A549 (cell line): Measurements from ENCODE around the gene NXN. TPM values are rescaled to one million over a fixed set of nuclear protein-coding genes. Genes with fewer than 3 reads are reported as not detected.

ENCODE experiments used
- ATAC-seq, 2 experiments: fragments of 200-7000 bp in 1 of 2; fragments of >200 bp in 1 of 2; cut with Nextera tagmentation in 1 of 2; cut with Tn5 transposase in 1 of 2; 3 replicates each; pipeline versions ENCODE4 v1.8.0 to v1.9.1; 2018 to 2020; ENCODE audit warnings: mild to moderate bottlenecking in 1 of 2, moderate library complexity in 1 of 2
- CTCF ChIA-PET: fragments of 300-600 bp; sonication (Branson Sonifier 250); formaldehyde crosslinking; extraction: SDS; loops from one replicate; lab custom pipeline; 2021; ENCODE audit warnings: antibody characterized with exemption, inconsistent platforms; lab: Yijun Ruan, JAX
- POLR2A ChIA-PET: fragments of 350-600 bp; formaldehyde crosslinking; extraction: SDS; loops from one replicate; lab custom pipeline; 2021; ENCODE audit warnings: antibody characterized with exemption, inconsistent platforms; lab: Yijun Ruan, JAX
- DNase-seq, 2 experiments: peaks; one replicate each; pipeline versions ENCODE4 v3.0.0 to v3.0.0-alpha.2; 2011 to 2016; ENCODE audit warnings: low read depth in 1 of 2, low spot score in 1 of 2
- FAIRE-seq: peaks from 2 replicates; lab custom pipeline; 2011; peaks lifted over from hg19 to GRCh38; lab: Jason Lieb, UNC
- H3K27ac ChIP-seq, 2 experiments: fragments of >200 bp; sonication (Bioruptor Twin); formaldehyde crosslinking; 3 replicates each; pipeline ENCODE4 v1.5.1; 2016 to 2017
- H3K4me1 ChIP-seq: fragments of >200 bp; sonication (Bioruptor Twin); formaldehyde crosslinking; 3 replicates; pipeline ENCODE4 v1.6.1; 2016
- H3K4me2 ChIP-seq: fragments of >200 bp; sonication (Bioruptor Twin); formaldehyde crosslinking; 3 replicates; pipeline ENCODE4 v1.6.1; 2016
- H3K4me3 ChIP-seq: fragments of >200 bp; sonication (Bioruptor Twin); formaldehyde crosslinking; 3 replicates; pipeline ENCODE4 v1.5.1; 2016
- H3K9me3 ChIP-seq: fragments of >200 bp; sonication (Bioruptor Twin); formaldehyde crosslinking; 3 replicates; pipeline ENCODE4 v1.6.1; 2016
- CEBPB ChIP-seq, 2 experiments: fragments of >200 bp in 1 of 2; sonication (Bioruptor Twin) in 1 of 2; formaldehyde crosslinking in 1 of 2; IDR thresholded peaks; 2 replicates each; pipeline ENCODE4 v1.6.1; 2012 to 2016
- EHF ChIP-seq: fragments of 250-450 bp; sonication (Bioruptor Pico); IDR thresholded peaks from 2 replicates; pipeline ENCODE4 v1.5.0; 2020; ENCODE audit warnings: mild to moderate bottlenecking
- EHMT2 ChIP-seq: fragments of 200-600 bp; sonication (generic); IDR thresholded peaks from 2 replicates; pipeline ENCODE4 v1.6.1; 2016; ENCODE audit warnings: antibody characterized with exemption, low read depth, mild to moderate bottlenecking, moderate library complexity
- EP300 ChIP-seq, 2 experiments: fragments of >200 bp; sonication (Bioruptor Twin); formaldehyde crosslinking; IDR thresholded peaks; 2 replicates in 1 of 2; 3 replicates in 1 of 2; pipeline ENCODE4 v1.6.1; 2016 to 2017
- ESRRA ChIP-seq: fragments of 150-350 bp; IDR thresholded peaks from 2 replicates; pipeline ENCODE4 v1.6.1; 2014; ENCODE audit warnings: mild to moderate bottlenecking, low read length, borderline replicate concordance
- HOXA7 ChIP-seq: fragments of 250-450 bp; sonication (Bioruptor Pico); IDR thresholded peaks from 2 replicates; pipeline ENCODE4 v1.5.0; 2020; ENCODE audit warnings: mild to moderate bottlenecking, moderate library complexity
- JUN ChIP-seq, 2 experiments: fragments of >200 bp; sonication (Bioruptor Twin); formaldehyde crosslinking; IDR thresholded peaks; 2 replicates in 1 of 2; 3 replicates in 1 of 2; pipeline ENCODE4 v1.6.1; 2016 to 2017
- NR3C1 ChIP-seq: fragments of >200 bp; sonication (Bioruptor Twin); formaldehyde crosslinking; IDR thresholded peaks from 3 replicates; pipeline ENCODE4 v1.6.1; 2017
- RARB ChIP-seq: fragments of 250-450 bp; sonication (Bioruptor Pico); IDR thresholded peaks from 2 replicates; pipeline ENCODE4 v1.8.0; 2021; ENCODE audit warnings: mild to moderate bottlenecking, moderate library complexity
- RNF2 ChIP-seq: fragments of 200-600 bp; sonication (generic); IDR thresholded peaks from 2 replicates; pipeline ENCODE4 v1.6.1; 2016; ENCODE audit warnings: low read depth, mild to moderate bottlenecking, antibody characterized with exemption, moderate library complexity, borderline replicate concordance
- ZC3H11A ChIP-seq: fragments of 450-650 bp; IDR thresholded peaks from 2 replicates; pipeline ENCODE4 v1.6.1; 2014; ENCODE audit warnings: antibody characterized with exemption, mild to moderate bottlenecking
- ZFP36 ChIP-seq: fragments of 450-650 bp; IDR thresholded peaks from 2 replicates; pipeline ENCODE4 v1.6.1; 2014; ENCODE audit warnings: borderline replicate concordance; ENCODE audit not compliant: partially characterized antibody
- WGBS: methylation state at CpG from one replicate; pipeline ENCODE4 v1.1.6; 2017; ENCODE audit errors: missing lambda C conversion rate; 5-methylcytosine and 5-hydroxymethylcytosine counted together
- polyA plus RNA-seq, 4 experiments: library from polyadenylated mRNA; depleted of rRNA in 3 of 4; stranded (reverse); fragments of >200 nt; fragmentation: RNase III in 1 of 4; extraction: RNeasy Plus Mini Kit Qiagen cat#74134 plus additional on column Dnase treatment in 1 of 4; gene quantifications; 2 replicates in 3 of 4; 3 replicates in 1 of 4; pipeline ENCODE4 v1.2.3, GENCODE V29; 2011 to 2017
- TF ChIP-seq, protein P1 (sequence below): IDR thresholded peaks from 2 replicates; pipeline ENCODE4 v1.6.1; 2012
- TF ChIP-seq, protein P2 (sequence below): fragments of >200 bp; sonication (Bioruptor Twin); formaldehyde crosslinking; IDR thresholded peaks from 3 replicates; pipeline ENCODE4 v1.6.1; 2016
- TF ChIP-seq, protein P3 (sequence below): fragments of >200 bp; sonication (Bioruptor Twin); formaldehyde crosslinking; IDR thresholded peaks from 2 replicates; pipeline ENCODE4 v1.6.1; 2016
- TF ChIP-seq, protein P4 (sequence below): fragments of 150-350 bp; IDR thresholded peaks from 2 replicates; pipeline ENCODE4 v1.6.1; 2014; ENCODE audit warnings: low read depth, mild to moderate bottlenecking, low read length

NXN gene
- polyA plus RNA-seq, 2 of the 4 experiments (the other 2 are of a cell fraction), result 24.6 to 31.1 TPM

DNA sequence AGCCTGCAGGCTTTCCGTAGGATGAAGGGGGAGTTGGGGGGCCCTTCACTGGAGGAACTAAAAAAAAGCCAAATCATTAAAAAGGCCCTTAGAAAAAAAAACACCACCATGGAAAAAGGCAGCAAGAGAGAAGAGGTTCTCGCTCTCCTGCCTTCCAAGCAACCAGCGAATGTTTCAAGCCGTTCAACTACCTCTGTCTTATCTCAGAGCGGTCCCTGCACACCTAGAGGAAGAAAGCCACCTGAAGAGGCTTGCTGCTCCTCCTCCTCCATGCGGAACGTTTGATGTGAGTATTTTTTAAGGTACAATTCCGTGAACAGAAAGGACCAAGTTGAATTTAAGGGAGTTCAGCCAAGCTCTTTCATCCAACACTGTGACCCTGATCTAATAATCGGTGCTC is 9.2 kb downstream of the NXN start:
- 84% methylated on average over 9 of the region's 9 CpGs for WGBS
- CTCF ChIA-PET, result interaction anchor here (1.0 to 6.5 kb wide), 4 partner anchors 10 to 175 kb away, joined by 3 to 40 read pairs (median 4); partner anchors contain the start of gene NXN
- FAIRE-seq, result no peak
- POLR2A ChIA-PET, result no interaction called here
- Histone ChIP-seq H3K27ac (no peak overlapping the region), H3K9me3 (no peaks in the 10 kb centered on the region), H3K4me2 (no peak overlapping the region), H3K4me3 (no peak overlapping the region), H3K4me1 (no peaks in the 10 kb centered on the region)
- TF ChIP-seq ZC3H11A (no peak), ZFP36 (no peak), EHF (CRISPR knock-in tag) (no peak), CEBPB (IDR thresholded peaks at IDR 0.05) (no peak)
- TF ChIP-seq, protein P1, sequence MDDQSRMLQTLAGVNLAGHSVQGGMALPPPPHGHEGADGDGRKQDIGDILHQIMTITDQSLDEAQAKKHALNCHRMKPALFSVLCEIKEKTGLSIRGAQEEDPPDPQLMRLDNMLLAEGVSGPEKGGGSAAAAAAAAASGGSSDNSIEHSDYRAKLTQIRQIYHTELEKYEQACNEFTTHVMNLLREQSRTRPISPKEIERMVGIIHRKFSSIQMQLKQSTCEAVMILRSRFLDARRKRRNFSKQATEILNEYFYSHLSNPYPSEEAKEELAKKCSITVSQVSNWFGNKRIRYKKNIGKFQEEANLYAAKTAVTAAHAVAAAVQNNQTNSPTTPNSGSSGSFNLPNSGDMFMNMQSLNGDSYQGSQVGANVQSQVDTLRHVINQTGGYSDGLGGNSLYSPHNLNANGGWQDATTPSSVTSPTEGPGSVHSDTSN, result no peak
- TF ChIP-seq, protein P2, sequence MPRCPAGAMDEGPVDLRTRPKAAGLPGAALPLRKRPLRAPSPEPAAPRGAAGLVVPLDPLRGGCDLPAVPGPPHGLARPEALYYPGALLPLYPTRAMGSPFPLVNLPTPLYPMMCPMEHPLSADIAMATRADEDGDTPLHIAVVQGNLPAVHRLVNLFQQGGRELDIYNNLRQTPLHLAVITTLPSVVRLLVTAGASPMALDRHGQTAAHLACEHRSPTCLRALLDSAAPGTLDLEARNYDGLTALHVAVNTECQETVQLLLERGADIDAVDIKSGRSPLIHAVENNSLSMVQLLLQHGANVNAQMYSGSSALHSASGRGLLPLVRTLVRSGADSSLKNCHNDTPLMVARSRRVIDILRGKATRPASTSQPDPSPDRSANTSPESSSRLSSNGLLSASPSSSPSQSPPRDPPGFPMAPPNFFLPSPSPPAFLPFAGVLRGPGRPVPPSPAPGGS, result no peak
- TF ChIP-seq, protein P3, sequence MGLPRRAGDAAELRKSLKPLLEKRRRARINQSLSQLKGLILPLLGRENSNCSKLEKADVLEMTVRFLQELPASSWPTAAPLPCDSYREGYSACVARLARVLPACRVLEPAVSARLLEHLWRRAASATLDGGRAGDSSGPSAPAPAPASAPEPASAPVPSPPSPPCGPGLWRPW, result no peak
- no peak for DNase-seq
- ATAC-seq, result no peak

DNA sequence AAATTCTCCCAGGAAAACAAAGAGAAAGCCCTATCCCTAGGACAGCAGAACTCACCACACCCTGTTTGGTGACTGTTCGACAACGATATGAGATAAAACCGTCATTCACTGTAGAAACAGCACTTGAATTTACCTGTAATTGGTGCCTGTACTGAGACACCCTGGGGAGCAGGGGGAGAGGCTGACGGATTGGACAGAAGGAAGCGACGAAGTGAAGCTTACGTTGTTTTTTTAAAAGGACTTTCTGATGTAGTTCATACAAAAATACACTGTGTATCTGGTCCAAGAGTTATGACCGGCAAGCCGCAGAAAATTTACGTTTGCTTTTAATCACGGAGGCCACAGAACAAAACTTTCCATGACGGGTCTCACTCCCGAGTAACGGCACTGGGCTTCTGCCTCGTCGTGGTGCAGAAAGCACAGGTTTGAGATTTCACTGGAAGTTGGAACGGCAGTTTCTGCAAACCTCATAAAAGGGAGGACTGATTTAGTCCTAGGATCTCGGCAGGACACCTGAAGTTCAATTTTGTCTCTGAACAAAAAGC is 9.7 kb downstream of the NXN start:
- H3K9me3 ChIP-seq, result no peaks in the 10 kb centered on the region
- FAIRE-seq (no peak), ATAC-seq (no peak), DNase-seq (no peak)
- ChIA-PET CTCF (interaction anchor here (1.0 to 6.5 kb wide), 4 partner anchors 11 to 174 kb away, joined by 3 to 40 read pairs (median 4); partner anchors contain the start of gene NXN), POLR2A (no interaction called here)
- no peak overlapping the region for H3K4me3 ChIP-seq
- no peak overlapping the region for H3K4me2 ChIP-seq
- WGBS, result 90% methylated on average over 18 of the region's 18 CpGs
- H3K27ac ChIP-seq, result no peak overlapping the region
- no peaks in the 10 kb centered on the region for H3K4me1 ChIP-seq
- TF ChIP-seq RARB (CRISPR knock-in tag) (no peak), JUN (IDR thresholded peaks at IDR 0.05) (no peak), ESRRA (no peak), NR3C1 (no peak), CEBPB (IDR thresholded peaks at IDR 0.05) (no peak), HOXA7 (CRISPR knock-in tag) (no peak), EHMT2 (no peak), RNF2 (no peak), EP300 (IDR thresholded peaks at IDR 0.05) (no peak)
- TF ChIP-seq, protein P2, result no peak
- TF ChIP-seq, protein P4, sequence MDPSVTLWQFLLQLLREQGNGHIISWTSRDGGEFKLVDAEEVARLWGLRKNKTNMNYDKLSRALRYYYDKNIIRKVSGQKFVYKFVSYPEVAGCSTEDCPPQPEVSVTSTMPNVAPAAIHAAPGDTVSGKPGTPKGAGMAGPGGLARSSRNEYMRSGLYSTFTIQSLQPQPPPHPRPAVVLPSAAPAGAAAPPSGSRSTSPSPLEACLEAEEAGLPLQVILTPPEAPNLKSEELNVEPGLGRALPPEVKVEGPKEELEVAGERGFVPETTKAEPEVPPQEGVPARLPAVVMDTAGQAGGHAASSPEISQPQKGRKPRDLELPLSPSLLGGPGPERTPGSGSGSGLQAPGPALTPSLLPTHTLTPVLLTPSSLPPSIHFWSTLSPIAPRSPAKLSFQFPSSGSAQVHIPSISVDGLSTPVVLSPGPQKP, result no peak
